ENCODE results near the gene KRTAP9-7. TPM values are rescaled to one million over a fixed set of nuclear protein-coding genes. Genes with fewer than 3 reads are reported as not detected.
"Not testable (repeated sequence)": the region's sequence is repeated elsewhere in the genome, so short reads cannot be mapped to it uniquely, and the experiment has no call there.

Gene KRTAP9-7
- total RNA-seq, 1 donor from 2014 or later: not detected

DNA sequence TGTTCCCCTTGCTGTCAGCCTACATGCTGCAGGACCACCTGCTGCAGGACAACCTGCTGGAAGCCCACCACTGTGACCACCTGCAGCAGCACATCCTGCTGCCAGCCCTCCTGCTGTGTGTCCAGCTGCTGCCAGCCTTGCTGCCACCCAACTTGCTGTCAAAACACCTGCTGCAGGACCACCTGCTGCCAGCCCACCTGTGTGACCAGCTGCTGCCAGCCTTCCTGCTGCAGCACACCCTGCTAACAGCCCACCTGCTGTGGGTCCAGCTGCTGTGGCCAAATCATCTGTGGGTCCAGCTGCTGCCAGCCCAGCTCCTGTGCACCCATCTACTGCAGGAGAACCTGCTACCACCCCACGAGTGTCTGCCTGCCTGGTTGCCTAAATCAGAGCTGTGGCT lies 4.2 kb upstream of the KRTAP9-7 start:
- intact Hi-C loops (cut with micrococcal nuclease): not testable (repeated sequence)

DNA sequence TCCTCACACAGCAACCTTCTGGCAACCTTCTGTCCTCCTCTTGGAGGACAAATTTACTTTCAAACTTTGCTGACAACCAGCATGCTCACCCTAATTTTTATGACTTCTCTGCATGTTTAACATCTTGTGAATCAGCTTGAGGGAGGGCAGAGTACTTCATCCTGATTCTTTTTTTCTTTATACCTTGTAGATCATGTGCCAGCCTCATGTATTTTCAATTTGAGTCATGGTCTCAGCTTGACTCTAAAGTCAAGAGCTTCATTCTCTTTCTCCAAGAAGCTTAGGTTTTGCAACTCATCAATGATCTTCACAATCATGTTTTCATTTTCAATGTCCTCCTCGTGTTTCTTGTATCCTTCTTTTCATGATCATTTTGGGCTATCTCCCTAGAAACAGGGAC lies 3.6 kb upstream of the KRTAP9-7 start:
- intact Hi-C loops (cut with micrococcal nuclease): no loop called here

DNA sequence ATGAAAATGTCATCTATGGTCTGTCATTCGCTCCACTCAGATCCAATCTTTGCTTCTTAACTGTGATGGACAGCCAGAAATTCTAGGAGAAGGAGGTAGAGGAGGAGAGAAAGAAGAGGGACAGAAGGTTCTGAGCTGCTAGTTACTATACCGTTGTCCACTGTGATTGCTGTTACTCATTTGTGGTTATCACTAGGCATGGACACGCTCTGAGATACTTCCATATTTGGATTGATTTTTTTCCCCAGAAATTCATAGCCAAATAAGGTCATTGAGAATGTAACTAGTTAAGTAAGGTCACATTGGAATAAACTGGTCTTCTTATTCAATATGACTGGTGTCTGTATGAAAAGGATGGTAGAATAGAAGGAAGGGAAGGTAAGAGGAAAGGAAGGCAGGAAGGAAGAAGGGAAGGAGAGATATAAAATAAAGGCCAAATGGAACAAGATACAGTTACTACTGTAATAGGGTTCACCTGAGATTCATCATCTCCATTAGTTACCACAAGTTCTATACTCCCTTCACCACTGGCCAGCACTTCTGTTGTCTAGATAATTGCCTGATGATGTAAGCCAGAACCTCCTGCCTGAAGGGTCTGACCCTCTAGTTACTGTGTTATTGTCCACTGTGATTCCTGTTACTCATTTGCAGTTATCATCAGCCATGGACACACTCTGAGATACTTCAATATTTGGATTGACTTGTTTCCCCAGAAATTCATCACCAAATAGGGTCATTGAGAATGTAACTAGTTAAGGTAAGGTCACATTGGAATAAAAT lies 2.9 kb downstream of the KRTAP9-7 start:
- intact Hi-C loops (cut with micrococcal nuclease): no loop called here

DNA sequence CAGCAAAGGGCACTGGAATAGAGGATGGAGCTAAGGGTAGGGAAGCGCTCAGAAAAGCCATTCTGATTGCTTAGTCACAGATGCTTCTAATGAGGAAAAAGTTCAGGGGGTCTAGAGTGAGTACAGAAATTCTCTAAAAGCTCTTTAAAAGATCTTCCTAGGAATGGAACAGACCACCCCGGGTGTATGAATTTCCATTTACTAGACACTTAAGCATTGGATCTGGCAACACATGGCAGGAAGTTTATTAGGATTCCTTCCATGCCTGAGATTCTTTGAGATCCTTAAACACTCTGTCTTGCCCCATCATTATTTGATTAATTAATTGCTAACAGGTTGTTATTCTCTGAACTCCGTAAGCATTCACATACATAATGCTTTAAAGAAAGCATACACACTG lies 8.5 kb downstream of the KRTAP9-7 start:
- intact Hi-C loops (cut with micrococcal nuclease): no loop called here

DNA sequence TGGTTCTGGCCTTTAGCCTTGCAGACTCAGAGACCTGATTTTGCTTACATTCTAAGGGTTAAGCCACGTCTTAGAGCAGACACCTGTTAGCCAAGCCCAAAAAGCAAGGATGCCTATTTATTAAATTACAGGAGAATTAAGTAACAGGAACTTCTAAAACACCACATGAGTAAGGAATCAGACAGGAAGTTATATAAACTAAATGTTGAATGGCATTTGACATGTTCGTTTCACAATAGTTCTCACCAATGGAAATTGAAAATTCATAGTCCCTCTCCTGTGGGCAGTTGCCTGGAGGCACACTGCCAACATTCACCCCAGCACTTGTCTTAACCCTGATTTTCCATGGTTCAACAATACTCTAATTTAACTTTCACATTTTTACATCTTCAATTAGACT lies 9.0 kb downstream of the KRTAP9-7 start:
- intact Hi-C loops (cut with micrococcal nuclease): no loop called here

DNA sequence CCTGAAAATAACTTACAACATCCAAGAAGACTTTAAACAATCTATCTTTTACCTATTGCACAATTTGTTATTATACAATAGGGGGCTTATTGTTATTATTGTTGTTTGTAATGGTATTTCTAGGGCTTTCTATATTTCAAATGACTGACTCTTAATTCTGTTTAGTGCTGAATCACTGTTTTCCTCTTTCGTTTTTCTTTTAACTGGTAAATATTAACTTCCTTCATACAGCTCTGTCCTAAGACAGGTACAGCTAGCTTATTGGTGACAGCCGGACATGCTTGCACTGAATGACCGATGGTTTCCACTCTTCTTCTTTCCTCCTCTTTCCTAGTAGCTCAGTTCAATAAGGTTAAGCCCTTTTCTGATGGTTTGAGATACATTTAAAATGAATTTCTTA lies 11.6 kb downstream of the KRTAP9-7 start:
- intact Hi-C loops (cut with micrococcal nuclease): no loop called here

DNA sequence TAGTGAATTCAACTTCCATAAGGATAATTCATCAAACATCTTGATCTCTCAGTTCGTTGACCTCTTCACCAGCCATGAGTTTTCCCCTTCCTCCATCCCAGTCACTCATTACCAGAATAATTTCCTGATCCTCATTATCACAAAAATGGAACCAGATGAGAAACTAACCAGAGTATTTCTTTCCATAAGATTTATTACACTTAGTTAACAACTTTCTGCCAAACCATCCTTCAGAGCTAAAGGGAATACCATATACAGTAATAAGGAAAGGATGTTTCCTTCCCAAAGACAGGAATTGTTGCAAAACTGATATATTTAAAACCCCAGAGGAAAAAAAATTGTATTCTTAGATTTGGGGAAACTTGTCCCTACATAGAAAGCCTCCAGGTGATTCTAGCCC lies 18.5 kb downstream of the KRTAP9-7 start:
- intact Hi-C loops (cut with micrococcal nuclease): no loop called here

DNA sequence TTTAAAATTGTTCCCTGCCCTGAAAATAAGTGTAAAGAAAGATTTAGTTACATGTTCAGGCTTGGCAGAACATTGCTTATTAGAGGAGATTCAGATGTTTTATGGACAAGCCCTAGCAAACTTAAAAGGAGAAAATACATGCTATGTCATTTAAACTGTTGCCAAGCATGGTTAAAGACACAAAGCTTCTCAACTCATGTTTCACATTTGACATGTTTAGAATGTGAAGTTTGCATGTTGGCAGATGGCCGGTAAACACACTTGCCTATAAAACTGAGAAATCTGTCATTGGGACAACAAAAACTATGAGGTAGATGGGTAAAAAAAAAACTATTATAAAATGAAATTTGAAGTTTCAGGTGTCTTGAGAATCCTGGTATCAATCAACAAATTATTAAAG lies 21.3 kb downstream of the KRTAP9-7 start:
- intact Hi-C loops (cut with micrococcal nuclease): no loop called here

DNA sequence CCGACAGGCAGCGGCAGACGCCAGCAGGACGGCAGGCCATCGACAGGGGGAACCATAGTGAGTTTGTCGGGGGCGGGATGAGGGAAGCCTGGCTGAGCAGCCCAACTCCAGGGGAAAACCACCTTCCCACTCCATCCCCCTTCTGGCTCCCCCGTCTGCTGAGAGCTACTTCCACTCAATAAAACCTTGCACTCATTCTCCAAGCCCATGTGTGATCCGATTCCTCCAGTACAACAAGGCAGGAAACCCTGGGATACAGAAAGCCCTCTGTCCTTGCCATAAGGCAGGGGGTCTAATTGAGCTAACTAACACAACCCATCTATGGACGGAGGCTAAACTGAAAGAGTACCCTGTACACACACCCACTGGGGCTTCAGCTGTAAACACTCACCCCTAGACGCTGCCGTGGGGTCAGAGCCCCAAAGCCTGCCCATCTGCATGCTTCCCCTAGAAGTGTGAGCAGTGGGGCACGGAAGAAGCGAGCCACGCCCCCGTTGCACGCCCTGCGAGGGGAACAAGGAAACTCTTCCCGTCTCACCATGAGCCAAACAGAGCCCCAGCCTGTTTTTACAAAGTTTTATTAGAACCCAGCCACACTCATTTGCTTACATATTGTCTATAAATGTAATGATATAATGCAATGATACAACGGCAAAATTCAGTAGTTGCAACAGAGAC lies 23.1 kb downstream of the KRTAP9-7 start:
- intact Hi-C loops (cut with micrococcal nuclease): no loop called here

DNA sequence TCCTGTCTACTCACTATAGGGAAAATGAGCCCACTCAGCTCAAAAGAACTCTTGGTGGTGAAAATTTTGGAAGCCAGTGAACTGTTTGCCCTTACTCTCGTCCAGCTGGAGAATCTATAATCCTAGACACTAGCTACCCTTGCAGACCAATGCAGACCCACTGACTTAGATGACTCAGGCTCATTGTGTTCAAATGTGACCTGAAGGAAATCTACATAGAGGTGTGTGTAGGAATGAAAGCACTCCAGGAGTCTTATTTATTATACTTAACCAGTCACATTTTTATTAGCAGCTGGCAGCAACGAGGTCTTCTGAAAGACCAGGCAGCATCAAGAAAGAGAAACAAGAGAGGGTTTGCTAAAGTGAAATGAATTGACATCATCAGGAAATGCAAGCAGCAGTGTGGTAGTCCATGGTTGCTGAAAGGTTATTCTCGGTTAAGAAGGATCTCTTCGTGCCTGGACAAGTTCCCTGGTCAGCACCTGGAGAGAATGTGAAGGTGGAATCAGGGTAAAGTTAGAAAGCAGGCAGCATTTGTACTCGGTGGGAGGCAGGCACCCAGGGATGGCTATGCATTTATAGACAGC lies 25.8 kb downstream of the KRTAP9-7 start:
- intact Hi-C loops (cut with micrococcal nuclease): no loop called here

DNA sequence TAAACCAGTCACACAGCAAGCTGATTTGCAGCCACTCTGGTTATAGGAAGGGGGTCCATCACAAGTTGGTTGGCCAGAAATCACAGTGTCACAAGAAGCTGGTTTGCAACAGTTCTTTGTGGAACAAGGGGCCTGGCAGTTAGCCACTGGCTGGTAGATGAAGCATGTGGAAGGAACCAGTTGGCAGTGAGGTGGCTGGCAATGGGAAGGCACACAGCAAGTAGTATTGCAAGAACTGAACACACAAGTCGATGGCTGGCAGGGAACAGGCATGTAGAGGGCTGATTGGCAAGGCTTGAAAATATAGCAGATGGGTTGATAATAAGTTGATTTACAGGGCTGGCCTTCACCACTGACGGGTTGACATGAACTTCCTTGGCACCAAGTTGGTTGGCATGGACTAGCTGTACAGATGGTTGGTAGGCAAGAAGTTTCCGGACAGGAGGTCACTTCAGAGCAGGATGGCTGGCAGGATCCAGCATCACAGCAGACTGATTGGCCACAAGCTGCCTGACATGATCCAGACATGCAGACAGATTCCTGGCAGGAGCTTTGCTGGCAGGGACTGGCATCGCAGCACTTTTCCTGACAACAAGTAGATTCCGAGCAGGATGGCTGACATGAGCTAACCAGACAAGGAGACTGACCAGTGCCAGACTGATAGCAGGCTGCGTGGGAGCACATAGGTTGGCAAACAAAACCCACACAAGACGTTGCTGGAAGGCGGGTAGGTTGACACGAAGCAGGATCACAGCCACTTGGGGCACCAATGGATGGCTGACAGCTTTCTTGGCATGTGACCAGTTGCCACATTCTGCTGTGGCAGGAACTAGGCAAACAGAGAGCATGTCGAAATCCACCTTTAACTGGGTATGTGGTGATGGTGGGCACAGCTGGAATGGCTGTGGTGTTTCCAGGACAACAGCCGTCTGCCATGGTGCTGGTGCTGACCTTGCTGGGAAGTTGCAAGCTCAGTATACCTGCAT lies 26.7 kb downstream of the KRTAP9-7 start, which contains the start of gene KRTAP29-1:
Gene KRTAP29-1, minus strand, starts transcription at position 936 of the 986 bp plus-strand sequence. Its CDS starts 0 bp downstream, at position 936.
- intact Hi-C loops (cut with micrococcal nuclease): no loop called here

DNA sequence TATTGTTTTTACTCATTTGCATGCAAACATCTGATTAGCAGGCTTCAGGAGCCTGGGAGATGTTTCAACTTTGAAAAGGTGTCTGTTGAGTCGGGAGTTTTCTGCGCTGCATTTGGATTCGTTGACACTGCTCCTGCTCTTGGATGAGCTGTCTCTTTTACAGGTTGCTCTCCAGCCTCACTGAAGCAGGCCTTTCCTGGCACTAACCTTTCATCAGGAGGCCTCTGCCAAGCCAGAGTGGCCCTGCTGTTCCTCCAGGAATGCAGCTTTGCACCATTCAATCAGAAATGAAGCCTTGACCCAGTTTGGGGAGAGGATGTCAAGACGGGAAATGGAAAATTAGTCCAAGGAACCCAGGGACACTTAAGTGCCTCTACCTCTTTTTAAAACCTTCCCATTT lies 27.5 kb downstream of the KRTAP9-7 start:
- intact Hi-C loops (cut with micrococcal nuclease): no loop called here

DNA sequence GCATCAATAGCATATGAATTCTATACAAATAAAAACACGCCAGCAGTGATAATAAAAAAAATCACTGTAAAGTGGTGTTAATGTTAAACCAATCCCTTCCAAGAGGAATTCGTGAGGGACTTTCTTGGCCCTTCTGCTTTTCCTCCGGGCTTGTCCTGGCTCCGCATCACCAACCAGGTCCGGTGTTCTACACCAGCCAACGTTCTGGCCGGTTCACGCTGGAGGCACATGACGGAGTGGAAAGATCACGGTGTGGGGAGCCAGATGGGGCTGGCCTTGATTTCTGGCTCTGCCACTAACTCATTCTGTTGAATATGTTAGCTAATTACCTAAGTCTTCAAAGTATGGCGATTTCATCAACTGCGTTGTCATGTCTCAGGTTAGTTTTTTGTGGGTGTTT lies 28.6 kb downstream of the KRTAP9-7 start:
- intact Hi-C loops (cut with micrococcal nuclease): no loop called here

DNA sequence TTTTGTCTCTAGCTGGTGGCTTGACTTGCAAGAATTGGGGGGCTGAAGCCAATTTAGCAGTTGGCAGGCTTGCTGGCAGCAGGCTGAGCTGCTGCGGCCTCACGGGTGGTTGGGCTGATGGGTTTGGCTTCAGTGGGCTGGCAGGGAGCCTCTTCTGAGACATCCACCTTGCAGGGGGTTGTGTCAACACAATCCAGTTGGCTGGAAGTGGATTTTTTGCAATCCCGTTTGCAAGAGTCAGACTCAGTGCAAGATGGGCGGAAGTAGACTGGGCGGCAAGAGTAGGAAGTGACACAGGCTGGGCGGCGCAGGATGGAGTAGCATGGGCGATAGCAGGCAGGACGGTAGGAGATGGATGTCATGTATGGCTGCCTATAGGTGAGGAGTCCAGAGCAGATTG lies 32.1 kb downstream of the KRTAP9-7 start:
- intact Hi-C loops (cut with micrococcal nuclease): loop anchor here (2.0 kb wide), 1 partner anchor 31 kb away; no protein-coding TSS in a partner anchor

DNA sequence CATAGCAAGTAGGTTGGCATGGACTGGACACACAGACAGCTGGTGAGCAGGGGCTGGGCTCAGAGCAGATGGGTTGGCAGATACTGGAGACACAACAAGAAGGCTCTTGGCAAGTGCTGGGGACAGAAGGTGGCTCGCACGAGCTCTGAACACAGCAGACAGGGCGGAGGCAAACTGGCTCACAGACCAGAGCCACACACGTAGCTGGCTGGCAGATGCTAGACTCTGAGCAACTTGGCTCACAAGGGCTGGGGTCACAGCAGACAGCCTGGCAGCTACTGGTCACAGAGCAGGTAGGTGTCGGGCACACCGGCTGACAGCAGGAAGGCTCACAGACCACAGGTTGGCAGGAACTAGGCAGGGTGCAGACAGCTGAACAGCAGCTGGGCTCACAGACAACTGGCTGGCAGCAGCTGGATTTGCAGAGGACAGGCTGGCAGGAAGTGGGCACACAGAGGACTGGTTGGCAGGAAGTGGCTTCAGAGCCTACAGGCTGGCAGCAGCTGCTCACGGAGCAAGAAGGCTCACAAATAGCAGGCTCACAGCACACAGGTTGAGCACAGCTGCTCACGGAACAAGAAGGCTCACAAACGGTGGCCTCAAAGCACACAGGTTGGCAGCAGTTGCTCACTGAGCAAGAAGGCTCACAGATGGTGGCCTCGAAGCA lies 32.9 kb downstream of the KRTAP9-7 start:
- intact Hi-C loops (cut with micrococcal nuclease): loop anchor here (2.0 kb wide), 1 partner anchor 30 kb away; no protein-coding TSS in a partner anchor

DNA sequence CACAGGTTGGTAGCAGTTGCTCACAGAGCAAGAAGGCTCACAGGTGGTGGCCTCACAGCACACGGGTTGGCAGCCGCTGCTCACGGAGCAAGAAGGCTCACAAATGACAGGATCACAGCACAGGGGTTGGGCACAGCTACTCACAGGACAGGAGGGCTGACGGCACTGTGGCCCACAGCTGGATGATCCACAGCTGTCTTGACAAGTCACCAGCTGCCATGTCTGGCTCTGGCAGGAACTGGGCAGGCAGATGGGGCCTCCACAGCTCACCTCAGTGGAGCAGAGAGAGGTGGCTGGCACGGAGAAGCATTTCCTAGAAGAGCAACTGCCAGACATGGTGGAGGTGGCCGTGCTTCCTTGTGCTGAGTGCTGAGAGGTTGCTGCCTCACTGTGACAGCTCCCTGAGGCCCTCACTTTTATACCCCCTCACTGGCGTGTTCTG lies 33.4 kb downstream of the KRTAP9-7 start, which contains the start of gene KRTAP16-1:
Gene KRTAP16-1, minus strand, starts transcription at position 392 of the 442 bp plus-strand sequence. Its CDS starts 56 bp downstream, at position 336.
- intact Hi-C loops (cut with micrococcal nuclease): loop anchor here (2.0 kb wide), 1 partner anchor 30 kb away; no protein-coding TSS in a partner anchor

DNA sequence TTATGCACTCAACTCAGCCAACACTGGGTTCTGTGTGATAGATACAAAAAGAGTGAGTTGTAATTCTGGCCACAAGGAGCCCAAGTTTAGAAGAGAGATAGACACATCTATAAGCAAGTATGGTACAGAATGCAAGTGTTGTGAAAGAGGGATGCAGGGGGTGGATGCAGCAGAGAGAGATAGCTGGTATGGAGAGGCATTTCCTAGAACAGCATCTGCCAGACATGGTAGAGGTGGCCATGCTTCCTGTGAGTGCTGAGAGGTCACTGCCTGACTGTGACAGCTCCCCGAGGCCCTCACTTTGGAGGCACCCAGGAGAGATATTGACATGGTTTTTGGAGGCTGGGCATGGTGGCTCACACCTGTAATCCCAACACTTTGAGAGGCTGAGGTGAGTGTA lies 35.6 kb downstream of the KRTAP9-7 start:
- intact Hi-C loops (cut with micrococcal nuclease): no loop called here

DNA sequence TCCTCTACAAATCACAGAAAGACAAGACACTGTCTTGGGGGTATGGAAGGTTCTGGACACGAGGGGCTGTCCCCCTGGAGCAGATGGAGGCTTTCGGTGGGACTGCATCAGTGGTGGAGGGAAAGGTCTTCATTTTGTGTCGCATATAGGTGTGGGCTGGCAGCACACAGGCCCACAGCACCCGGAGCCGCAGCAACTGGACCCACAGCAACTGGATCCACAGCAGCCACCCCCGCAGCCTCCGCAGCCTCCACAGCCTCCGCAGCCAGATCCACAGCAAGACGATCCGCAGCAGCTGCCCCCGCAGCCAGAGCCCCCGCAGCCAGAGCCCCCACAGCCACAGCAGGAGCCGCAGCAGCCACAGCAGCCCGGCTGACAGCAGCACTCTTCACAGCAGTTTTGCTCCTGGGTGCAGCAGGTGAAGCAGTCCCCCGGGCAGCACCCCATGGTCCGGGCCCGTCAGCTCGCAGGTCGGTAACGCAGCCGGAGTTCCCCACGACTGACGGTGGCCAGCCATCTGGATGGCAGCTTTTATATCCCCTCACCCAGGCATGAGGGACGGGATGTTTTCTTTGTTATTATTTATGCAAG lies 39.8 kb downstream of the KRTAP9-7 start, which contains the start of gene KRTAP17-1:
Gene KRTAP17-1, minus strand, starts transcription at position 507 of the 591 bp plus-strand sequence. Its CDS starts 60 bp downstream, at position 447.
- intact Hi-C loops (cut with micrococcal nuclease): no loop called here

DNA sequence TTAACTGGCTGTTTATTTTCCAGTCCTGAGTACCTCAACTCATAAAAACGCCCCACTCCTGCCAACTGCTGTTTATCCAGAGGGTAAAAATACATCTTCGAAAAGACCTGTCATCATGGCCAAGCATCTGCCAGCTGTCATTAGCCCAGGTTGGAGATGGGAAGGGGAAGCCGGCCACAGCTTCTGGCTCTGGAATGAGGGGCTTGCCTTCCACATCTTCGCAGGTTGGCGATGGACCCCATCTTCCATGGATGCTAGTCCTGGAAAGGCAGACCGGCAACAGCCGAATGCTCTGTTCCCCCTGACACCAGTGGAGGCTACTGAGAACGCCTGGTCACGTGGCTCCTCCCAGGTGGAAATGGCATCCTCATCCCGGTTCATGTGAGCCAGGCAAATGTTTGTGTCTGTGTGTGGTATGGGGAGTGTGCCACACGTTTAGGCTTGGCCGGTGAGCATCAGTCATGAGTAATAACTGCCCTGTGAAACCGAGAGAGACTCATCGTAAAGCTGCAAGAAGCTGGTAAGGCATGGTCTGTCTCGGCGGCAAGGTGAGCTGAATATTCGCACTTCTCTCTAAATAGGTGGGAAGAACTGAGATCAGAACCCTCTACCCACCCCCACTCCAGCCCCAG lies 40.4 kb downstream of the KRTAP9-7 start:
- intact Hi-C loops (cut with micrococcal nuclease): no loop called here
